HCT116 (cell line): ENCODE results near the gene LIN7B.

ENCODE experiments used
- EZH2 ChIP-seq: fragments of 200-600 bp; sonication (generic); IDR thresholded peaks from 2 replicates; pipeline ENCODE4 v1.6.1; 2017; ENCODE audit warnings: antibody characterized with exemption, mixed run types
- POLR2A ChIP-seq: IDR thresholded peaks from 2 replicates; pipeline ENCODE4 v1.7.0; 2011; ENCODE audit warnings: borderline replicate concordance; ENCODE audit not compliant: insufficient read depth, insufficient read length; ENCODE audit errors: extremely low read depth
- SP1 ChIP-seq: IDR thresholded peaks from 2 replicates; pipeline ENCODE4 v1.6.1; 2012; ENCODE audit warnings: low read depth
- TF ChIP-seq, protein P1 (sequence below), 3 experiments: fragments of 200-600 bp in 1 of 3; sonication (generic) in 1 of 3; IDR thresholded peaks in 2 of 3; conservative IDR thresholded peaks in 1 of 3; 2 replicates each; pipeline ENCODE4 v1.5.1; 2012 to 2017; ENCODE audit warnings: low read depth in 2 of 3, low read length in 2 of 3, antibody characterized with exemption in 1 of 3, borderline replicate concordance in 1 of 3, control low read depth in 1 of 3, mild to moderate bottlenecking in 1 of 3, mixed read lengths in 1 of 3, mixed run types in 1 of 3, moderate library complexity in 1 of 3; ENCODE audit not compliant: insufficient read depth in 1 of 3

DNA sequence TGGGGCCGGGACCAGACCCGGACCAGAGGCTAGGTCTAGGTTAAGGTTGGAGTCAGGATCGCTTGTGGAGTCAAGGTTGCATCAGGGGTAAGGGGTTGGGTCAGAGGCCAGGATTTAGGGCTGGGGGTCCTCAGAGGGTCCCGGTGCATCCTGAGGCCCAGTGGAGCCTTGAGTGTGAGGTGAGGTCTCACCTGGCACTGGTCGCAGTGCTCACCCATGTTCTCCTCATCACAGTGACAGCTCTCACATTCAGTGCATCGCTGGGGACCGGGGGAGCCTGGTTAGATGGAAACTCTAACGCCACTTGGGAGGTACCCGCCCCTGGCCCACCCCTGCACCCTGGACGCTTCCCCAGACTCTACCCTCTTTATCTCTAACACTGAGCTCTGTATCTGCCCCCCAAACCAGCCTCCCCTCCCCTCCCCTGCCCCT is 38.0 kb downstream of the LIN7B start:
- TF ChIP-seq POLR2A = no peak
- no peak for TF ChIP-seq SP1
- TF ChIP-seq, protein P1, sequence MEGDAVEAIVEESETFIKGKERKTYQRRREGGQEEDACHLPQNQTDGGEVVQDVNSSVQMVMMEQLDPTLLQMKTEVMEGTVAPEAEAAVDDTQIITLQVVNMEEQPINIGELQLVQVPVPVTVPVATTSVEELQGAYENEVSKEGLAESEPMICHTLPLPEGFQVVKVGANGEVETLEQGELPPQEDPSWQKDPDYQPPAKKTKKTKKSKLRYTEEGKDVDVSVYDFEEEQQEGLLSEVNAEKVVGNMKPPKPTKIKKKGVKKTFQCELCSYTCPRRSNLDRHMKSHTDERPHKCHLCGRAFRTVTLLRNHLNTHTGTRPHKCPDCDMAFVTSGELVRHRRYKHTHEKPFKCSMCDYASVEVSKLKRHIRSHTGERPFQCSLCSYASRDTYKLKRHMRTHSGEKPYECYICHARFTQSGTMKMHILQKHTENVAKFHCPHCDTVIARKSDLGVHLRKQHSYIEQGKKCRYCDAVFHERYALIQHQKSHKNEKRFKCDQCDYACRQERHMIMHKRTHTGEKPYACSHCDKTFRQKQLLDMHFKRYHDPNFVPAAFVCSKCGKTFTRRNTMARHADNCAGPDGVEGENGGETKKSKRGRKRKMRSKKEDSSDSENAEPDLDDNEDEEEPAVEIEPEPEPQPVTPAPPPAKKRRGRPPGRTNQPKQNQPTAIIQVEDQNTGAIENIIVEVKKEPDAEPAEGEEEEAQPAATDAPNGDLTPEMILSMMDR (IDR thresholded peaks at IDR 0.05 in 2 of 3, conservative IDR thresholded peaks at IDR 0.05 in 1 of 3; ENCODE audit: borderline replicate concordance in 1 of 3, insufficient read depth in 1 of 3, low read depth in 2 of 3, low read length in 2 of 3) = no peak
- no peak for TF ChIP-seq EZH2
